ENCODE data around the gene TNFSF9.
"Not testable (repeated sequence)": the region's sequence is repeated elsewhere in the genome, so short reads cannot be mapped to it uniquely, and the experiment has no call there.

The TNFSF9 gene

DNA sequence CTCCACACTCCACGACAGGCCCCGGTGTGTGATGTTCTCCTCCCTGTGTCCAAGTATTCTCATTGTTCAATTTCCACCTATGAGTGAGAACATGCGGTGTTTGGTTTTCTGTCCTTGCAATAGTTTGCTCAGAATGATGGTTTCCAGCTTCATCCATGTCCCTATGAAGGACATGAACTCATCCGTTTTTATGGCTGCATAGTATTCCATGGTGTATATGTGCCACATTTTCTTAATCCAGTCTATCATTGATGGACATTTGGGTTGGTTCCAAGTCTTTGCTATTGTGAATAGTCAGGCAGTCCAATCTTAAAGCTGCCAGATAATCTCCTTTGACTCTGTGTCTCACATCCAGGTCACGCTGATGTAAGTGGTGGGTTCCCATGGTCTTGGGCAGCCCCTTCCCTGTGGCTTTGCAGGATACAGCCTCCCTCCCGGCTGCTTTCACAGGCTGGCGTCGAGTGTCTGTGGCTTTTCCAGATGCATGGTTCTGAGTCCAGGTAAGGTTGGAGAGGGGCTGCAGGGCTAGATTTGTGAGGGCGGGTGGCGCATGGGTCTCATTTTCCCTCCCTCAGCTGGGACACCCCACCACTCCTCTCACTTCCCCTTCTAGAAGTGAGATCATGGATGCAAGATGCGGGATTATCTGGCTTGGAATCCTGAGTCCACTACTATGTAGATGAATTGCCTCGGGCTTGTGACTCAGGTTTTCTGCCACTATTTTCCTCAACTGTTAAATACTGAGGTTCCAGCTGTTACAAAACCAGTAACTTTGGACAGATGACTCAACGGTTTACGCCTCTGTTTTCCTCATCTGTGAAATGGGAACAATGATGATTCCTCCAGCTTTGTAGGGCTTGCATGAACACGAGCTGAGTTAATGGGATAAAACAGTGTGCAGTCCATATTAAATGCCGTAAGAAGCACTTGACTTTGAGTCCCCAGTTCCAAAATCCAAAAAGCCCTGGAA is 52.0 kb downstream of the TNFSF9 start:
- CTCF ChIA-PET; H3K27ac ChIP-seq (ENCODE audit: insufficient read depth in 1 of 2, low read depth in 1 of 2, low read length in 2 of 2, poor library complexity in 1 of 2, severe bottlenecking in 2 of 2); H3K4me3 ChIP-seq (ENCODE audit: control insufficient read depth in 1 of 7, extremely low read depth in 1 of 7, insufficient read depth in 4 of 7, low read depth in 2 of 7, low read length in 6 of 7); H3K4me1 ChIP-seq (ENCODE audit: control extremely low read depth in 1 of 4, control insufficient read depth in 4 of 4, insufficient read depth in 4 of 4, low read length in 3 of 4); H3K36me3 ChIP-seq (ENCODE audit: control insufficient read depth in 4 of 4, insufficient read depth in 4 of 4, low read length in 3 of 4); DNase-seq; H3K9me3 ChIP-seq (ENCODE audit: control extremely low read depth in 1 of 5, control insufficient read depth in 4 of 5, insufficient read depth in 2 of 5, low read depth in 1 of 5, low read length in 4 of 5); POLR2A ChIA-PET: not testable (repeated sequence)
- 96% methylated on average over 9 of the region's 16 CpGs for WGBS (ENCODE audit: insufficient coverage)
- H3K27me3 ChIP-seq (replicated peaks in 2 of 5; ENCODE audit: control insufficient read depth in 4 of 5, insufficient read depth in 5 of 5, low read length in 4 of 5): peaks cover 6 to 28% (median 14%) of the 10 kb centered on the region in 5 experiments

Measured in common myeloid progenitor, CD34-positive (primary cell).